ENCODE measurements around the gene FAM136A. TPM values are rescaled to one million over a fixed set of nuclear protein-coding genes. Genes with fewer than 3 reads are reported as not detected.
"Not testable (repeated sequence)": the region's sequence is repeated elsewhere in the genome, so short reads cannot be mapped to it uniquely, and the experiment has no call there.

FAM136A gene
- total RNA-seq, 1 experiment from 2014 or later: 53.4 TPM

DNA sequence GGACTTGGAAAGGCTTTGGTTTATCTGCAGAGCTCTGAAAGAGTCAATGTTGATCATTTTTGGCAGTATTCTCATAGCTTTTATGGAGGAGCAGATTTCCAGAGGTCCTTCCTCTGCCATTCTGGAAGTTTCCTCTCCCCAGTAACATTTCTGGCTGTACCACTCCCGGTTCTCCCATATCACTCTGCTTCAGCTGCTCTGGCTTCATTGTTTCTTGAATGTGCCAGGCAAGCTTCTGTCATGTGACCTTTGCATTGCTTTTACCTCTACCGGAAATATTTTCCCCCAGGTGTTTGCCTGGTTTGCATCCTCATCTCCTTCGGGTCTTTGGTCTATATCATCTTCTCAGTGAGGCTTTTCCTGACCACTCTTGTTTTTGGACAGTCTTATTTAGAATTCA lies 31.5 kb downstream of the FAM136A start:
- no peaks in the 10 kb centered on the region for H3K36me3 ChIP-seq (ENCODE audit: control insufficient read depth, insufficient read depth, low read length)
- H3K27me3 ChIP-seq (ENCODE audit: control insufficient read depth, insufficient read depth, low read length): no peaks in the 10 kb centered on the region
- ATAC-seq (no peak), DNase-seq (ENCODE audit: low read depth, low spot score) (no peak)
- TF ChIP-seq POLR2AphosphoS5 (IDR thresholded peaks at IDR 0.05; ENCODE audit: low read depth, low read length): no peak
- no peak for TF ChIP-seq SIN3A (IDR thresholded peaks at IDR 0.05; ENCODE audit: borderline replicate concordance, insufficient read depth, low read depth, low read length)
- no peak for TF ChIP-seq TCF7L2 (IDR thresholded peaks at IDR 0.05; ENCODE audit: low read depth, low read length)
- TF ChIP-seq, protein P1, sequence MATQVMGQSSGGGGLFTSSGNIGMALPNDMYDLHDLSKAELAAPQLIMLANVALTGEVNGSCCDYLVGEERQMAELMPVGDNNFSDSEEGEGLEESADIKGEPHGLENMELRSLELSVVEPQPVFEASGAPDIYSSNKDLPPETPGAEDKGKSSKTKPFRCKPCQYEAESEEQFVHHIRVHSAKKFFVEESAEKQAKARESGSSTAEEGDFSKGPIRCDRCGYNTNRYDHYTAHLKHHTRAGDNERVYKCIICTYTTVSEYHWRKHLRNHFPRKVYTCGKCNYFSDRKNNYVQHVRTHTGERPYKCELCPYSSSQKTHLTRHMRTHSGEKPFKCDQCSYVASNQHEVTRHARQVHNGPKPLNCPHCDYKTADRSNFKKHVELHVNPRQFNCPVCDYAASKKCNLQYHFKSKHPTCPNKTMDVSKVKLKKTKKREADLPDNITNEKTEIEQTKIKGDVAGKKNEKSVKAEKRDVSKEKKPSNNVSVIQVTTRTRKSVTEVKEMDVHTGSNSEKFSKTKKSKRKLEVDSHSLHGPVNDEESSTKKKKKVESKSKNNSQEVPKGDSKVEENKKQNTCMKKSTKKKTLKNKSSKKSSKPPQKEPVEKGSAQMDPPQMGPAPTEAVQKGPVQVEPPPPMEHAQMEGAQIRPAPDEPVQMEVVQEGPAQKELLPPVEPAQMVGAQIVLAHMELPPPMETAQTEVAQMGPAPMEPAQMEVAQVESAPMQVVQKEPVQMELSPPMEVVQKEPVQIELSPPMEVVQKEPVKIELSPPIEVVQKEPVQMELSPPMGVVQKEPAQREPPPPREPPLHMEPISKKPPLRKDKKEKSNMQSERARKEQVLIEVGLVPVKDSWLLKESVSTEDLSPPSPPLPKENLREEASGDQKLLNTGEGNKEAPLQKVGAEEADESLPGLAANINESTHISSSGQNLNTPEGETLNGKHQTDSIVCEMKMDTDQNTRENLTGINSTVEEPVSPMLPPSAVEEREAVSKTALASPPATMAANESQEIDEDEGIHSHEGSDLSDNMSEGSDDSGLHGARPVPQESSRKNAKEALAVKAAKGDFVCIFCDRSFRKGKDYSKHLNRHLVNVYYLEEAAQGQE (IDR thresholded peaks at IDR 0.05; ENCODE audit: insufficient read depth in 1 of 2, low read depth in 2 of 2, low read length in 1 of 2): no peak
- TF ChIP-seq, protein P2, sequence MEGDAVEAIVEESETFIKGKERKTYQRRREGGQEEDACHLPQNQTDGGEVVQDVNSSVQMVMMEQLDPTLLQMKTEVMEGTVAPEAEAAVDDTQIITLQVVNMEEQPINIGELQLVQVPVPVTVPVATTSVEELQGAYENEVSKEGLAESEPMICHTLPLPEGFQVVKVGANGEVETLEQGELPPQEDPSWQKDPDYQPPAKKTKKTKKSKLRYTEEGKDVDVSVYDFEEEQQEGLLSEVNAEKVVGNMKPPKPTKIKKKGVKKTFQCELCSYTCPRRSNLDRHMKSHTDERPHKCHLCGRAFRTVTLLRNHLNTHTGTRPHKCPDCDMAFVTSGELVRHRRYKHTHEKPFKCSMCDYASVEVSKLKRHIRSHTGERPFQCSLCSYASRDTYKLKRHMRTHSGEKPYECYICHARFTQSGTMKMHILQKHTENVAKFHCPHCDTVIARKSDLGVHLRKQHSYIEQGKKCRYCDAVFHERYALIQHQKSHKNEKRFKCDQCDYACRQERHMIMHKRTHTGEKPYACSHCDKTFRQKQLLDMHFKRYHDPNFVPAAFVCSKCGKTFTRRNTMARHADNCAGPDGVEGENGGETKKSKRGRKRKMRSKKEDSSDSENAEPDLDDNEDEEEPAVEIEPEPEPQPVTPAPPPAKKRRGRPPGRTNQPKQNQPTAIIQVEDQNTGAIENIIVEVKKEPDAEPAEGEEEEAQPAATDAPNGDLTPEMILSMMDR (IDR thresholded peaks at IDR 0.05): no peak
- H3K4me3 ChIP-seq (ENCODE audit: low read depth in 2 of 2, low read length in 2 of 2): no peak overlapping the region
- no peak overlapping the region for H3K27ac ChIP-seq (ENCODE audit: low read length)
- BruUV-seq (replicated peaks): no TSS peak
- in situ Hi-C loops (cut with HindIII; ENCODE audit: low pct_unique_long_range_greater_than_20kb, low sequenced_read_pairs): no loop called here
- H3K4me1 ChIP-seq (ENCODE audit: control insufficient read depth, insufficient read depth, low read length): no peaks in the 10 kb centered on the region
- intact Hi-C loops (cut with micrococcal nuclease; ENCODE audit: unreplicated experiment): no loop called here
- no peaks in the 10 kb centered on the region for H3K9me3 ChIP-seq (ENCODE audit: control insufficient read depth, insufficient read depth, low read depth, low read length)
- CTCF ChIA-PET: no interaction called here
- POLR2A ChIA-PET: no interaction called here

GRCh38 chr2:70269422-70270302 lies 32.2 kb downstream of the FAM136A start:
- H3K27ac ChIP-seq (ENCODE audit: low read length); H3K4me1 ChIP-seq (ENCODE audit: control insufficient read depth, insufficient read depth, low read length); CTCF ChIA-PET; intact Hi-C loops (cut with micrococcal nuclease; ENCODE audit: unreplicated experiment); H3K4me3 ChIP-seq (ENCODE audit: low read depth in 2 of 2, low read length in 2 of 2); in situ Hi-C loops (cut with HindIII; ENCODE audit: low pct_unique_long_range_greater_than_20kb, low sequenced_read_pairs); POLR2A ChIA-PET; ATAC-seq; H3K27me3 ChIP-seq (ENCODE audit: control insufficient read depth, insufficient read depth, low read length); BruUV-seq (replicated peaks); H3K9me3 ChIP-seq (ENCODE audit: control insufficient read depth, insufficient read depth, low read depth, low read length); H3K36me3 ChIP-seq (ENCODE audit: control insufficient read depth, insufficient read depth, low read length); DNase-seq (ENCODE audit: low read depth, low spot score): not testable (repeated sequence)

DNA sequence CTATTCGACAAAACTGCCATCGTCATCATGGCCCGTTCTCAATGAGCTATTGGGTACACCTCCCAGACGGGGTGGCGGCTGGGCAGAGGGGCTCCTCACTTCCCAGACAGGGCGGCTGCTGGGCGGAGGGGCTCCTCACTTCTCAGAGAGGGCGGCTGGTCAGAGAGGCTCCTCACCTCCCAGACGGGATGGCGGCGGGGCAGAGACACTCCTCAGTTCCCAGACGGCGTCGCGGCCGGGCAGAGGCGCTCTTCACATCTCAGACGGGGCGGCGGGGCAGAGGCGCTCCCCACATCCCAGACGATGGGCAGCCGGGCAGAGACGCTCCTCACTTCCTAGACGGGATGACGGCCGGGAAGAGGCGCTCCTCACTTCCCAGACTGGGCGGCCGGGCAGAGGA lies 34.9 kb downstream of the FAM136A start:
- BruUV-seq (replicated peaks); in situ Hi-C loops (cut with HindIII; ENCODE audit: low pct_unique_long_range_greater_than_20kb, low sequenced_read_pairs): not testable (repeated sequence)

More for the DNA sequence above, 34.9 kb downstream of the FAM136A start:
- H3K4me1 ChIP-seq (ENCODE audit: control insufficient read depth, insufficient read depth, low read length); H3K9me3 ChIP-seq (ENCODE audit: control insufficient read depth, insufficient read depth, low read depth, low read length); H3K27ac ChIP-seq (ENCODE audit: low read length); H3K4me3 ChIP-seq (ENCODE audit: low read depth in 2 of 2, low read length in 2 of 2); POLR2A ChIA-PET; DNase-seq (ENCODE audit: low read depth, low spot score); ATAC-seq; CTCF ChIA-PET; intact Hi-C loops (cut with micrococcal nuclease; ENCODE audit: unreplicated experiment); H3K27me3 ChIP-seq (ENCODE audit: control insufficient read depth, insufficient read depth, low read length); H3K36me3 ChIP-seq (ENCODE audit: control insufficient read depth, insufficient read depth, low read length): not testable (repeated sequence)

Data from Panc1 (cell line).